ENCODE data around the gene HIVEP2. TPM values are rescaled to one million over a fixed set of nuclear protein-coding genes. Genes with fewer than 3 reads are reported as not detected.

The HIVEP2 gene
- total and polyA plus RNA-seq, 2 donors from 2014 or later, result 2.4 to 26.0 TPM

- intact Hi-C loops (cut with DNase I), result no loop called here
- TF ChIP-seq, protein P1, sequence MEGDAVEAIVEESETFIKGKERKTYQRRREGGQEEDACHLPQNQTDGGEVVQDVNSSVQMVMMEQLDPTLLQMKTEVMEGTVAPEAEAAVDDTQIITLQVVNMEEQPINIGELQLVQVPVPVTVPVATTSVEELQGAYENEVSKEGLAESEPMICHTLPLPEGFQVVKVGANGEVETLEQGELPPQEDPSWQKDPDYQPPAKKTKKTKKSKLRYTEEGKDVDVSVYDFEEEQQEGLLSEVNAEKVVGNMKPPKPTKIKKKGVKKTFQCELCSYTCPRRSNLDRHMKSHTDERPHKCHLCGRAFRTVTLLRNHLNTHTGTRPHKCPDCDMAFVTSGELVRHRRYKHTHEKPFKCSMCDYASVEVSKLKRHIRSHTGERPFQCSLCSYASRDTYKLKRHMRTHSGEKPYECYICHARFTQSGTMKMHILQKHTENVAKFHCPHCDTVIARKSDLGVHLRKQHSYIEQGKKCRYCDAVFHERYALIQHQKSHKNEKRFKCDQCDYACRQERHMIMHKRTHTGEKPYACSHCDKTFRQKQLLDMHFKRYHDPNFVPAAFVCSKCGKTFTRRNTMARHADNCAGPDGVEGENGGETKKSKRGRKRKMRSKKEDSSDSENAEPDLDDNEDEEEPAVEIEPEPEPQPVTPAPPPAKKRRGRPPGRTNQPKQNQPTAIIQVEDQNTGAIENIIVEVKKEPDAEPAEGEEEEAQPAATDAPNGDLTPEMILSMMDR (IDR thresholded peaks at IDR 0.05; ENCODE audit: borderline replicate concordance, extremely low read depth, insufficient read depth), result no peak
- FAIRE-seq (no peak), DNase-seq (no peak)
- H3K27me3 ChIP-seq (ENCODE audit: control insufficient read depth, insufficient read depth, low read length), result no peaks in the 10 kb centered on the region
- H3K27ac ChIP-seq (ENCODE audit: low read depth in 2 of 2, low read length in 2 of 2), result no peak overlapping the region
- no peaks in the 10 kb centered on the region for H3K9me3 ChIP-seq (ENCODE audit: control insufficient read depth in 2 of 3, insufficient read depth in 1 of 3, low read length in 3 of 3)
- no peak overlapping the region for H3K9ac ChIP-seq (ENCODE audit: low read length in 3 of 3)
- peaks cover 3 to 4% (median 3%) of the 10 kb centered on the region in 3 donors for H3K4me1 ChIP-seq (ENCODE audit: control insufficient read depth in 2 of 3, insufficient read depth in 2 of 3, low read depth in 1 of 3, low read length in 3 of 3)
- H3K36me3 ChIP-seq (ENCODE audit: control insufficient read depth in 2 of 3, insufficient read depth in 3 of 3, low read length in 3 of 3), result no peaks in the 10 kb centered on the region
- H3K4me3 ChIP-seq (ENCODE audit: low read length in 3 of 3), result no peak overlapping the region
Observed at GRCh38 chr6:142863981-142864380, 81.0 kb downstream of the HIVEP2 start.

DNA sequence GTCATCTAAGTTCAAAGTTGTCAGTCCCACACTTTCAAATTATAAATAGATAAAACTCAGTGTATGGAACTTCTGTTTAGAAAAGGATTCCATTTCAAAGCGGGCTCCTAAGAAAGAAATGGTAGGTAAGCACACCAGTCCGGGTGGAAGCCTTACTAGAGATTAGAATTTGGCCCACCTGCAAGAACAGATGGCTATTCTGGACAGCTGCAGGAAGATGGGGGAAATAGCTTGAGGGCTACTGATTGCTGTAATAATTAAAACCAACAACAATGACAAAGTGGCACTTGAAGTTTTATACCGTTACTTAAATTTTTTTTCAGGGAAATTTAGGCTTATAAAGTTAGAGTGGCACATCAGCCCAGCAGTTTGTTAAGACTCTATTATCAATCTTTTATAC is 83.3 kb downstream of the HIVEP2 start:
- Histone ChIP-seq H3K36me3 (ENCODE audit: control insufficient read depth in 2 of 3, insufficient read depth in 3 of 3, low read length in 3 of 3) (no peaks in the 10 kb centered on the region), H3K27ac (ENCODE audit: low read depth in 2 of 2, low read length in 2 of 2) (no peak overlapping the region), H3K27me3 (ENCODE audit: control insufficient read depth, insufficient read depth, low read length) (no peaks in the 10 kb centered on the region), H3K9me3 (ENCODE audit: control insufficient read depth in 2 of 3, insufficient read depth in 1 of 3, low read length in 3 of 3) (no peaks in the 10 kb centered on the region), H3K4me1 (ENCODE audit: control insufficient read depth in 2 of 3, insufficient read depth in 2 of 3, low read depth in 1 of 3, low read length in 3 of 3) (no peaks in the 10 kb centered on the region), H3K9ac (ENCODE audit: low read length in 3 of 3) (no peak overlapping the region), H3K4me3 (ENCODE audit: low read length in 3 of 3) (no peak overlapping the region)
- FAIRE-seq (no peak), DNase-seq (no peak)
- TF ChIP-seq, protein P1 (IDR thresholded peaks at IDR 0.05; ENCODE audit: borderline replicate concordance, extremely low read depth, insufficient read depth), result no peak
- intact Hi-C loops (cut with DNase I), result no loop called here

- TF ChIP-seq, protein P1 (IDR thresholded peaks at IDR 0.05; ENCODE audit: borderline replicate concordance, extremely low read depth, insufficient read depth), result no peak
- H3K27ac ChIP-seq (ENCODE audit: low read depth in 2 of 2, low read length in 2 of 2), result no peak overlapping the region
- no peaks in the 10 kb centered on the region for H3K4me1 ChIP-seq (ENCODE audit: control insufficient read depth in 2 of 3, insufficient read depth in 2 of 3, low read depth in 1 of 3, low read length in 3 of 3)
- H3K4me3 ChIP-seq (ENCODE audit: low read length in 3 of 3), result no peak overlapping the region
- intact Hi-C loops (cut with DNase I), result no loop called here
- no peaks in the 10 kb centered on the region for H3K9me3 ChIP-seq (ENCODE audit: control insufficient read depth in 2 of 3, insufficient read depth in 1 of 3, low read length in 3 of 3)
- no peak overlapping the region for H3K9ac ChIP-seq (ENCODE audit: low read length in 3 of 3)
- FAIRE-seq (no peak), DNase-seq (no peak)
- no peaks in the 10 kb centered on the region for H3K36me3 ChIP-seq (ENCODE audit: control insufficient read depth in 2 of 3, insufficient read depth in 3 of 3, low read length in 3 of 3)
- H3K27me3 ChIP-seq (ENCODE audit: control insufficient read depth, insufficient read depth, low read length), result no peaks in the 10 kb centered on the region
Observed at GRCh38 chr6:142860498-142860897, 84.5 kb downstream of the HIVEP2 start.
